Measurements from ENCODE around the gene TMEM72. TPM values are rescaled to one million over a fixed set of nuclear protein-coding genes. Genes with fewer than 3 reads are reported as not detected.
A peak's percentile ranks its signal among the peaks of the same experiment; 100 is the strongest.

The TMEM72 gene
- polyA plus RNA-seq, 3 donors, result not detected

DNA sequence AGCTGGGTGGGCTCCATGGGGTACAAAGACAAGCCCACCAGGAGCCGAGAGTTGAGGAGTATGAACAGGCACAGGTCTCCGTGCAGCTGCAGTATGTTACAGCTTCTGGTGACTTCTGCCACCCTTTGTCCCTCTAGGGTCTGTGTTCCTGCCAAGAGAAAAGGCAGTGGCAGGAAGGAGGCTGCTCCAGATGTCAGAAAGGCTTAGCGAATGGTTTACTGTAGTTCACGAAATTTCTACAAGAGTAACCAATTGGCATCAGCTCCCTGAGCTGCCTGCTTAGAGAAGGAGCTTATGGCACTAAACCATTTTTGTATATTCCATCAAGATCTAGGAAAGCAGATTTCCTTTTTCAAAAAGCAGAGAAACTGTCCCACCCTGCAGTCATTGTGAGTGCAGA lies 48.2 kb upstream of the TMEM72 start:
- Mint-ChIP-seq H3K36me3 (no peaks in the 10 kb centered on the region), H3K4me3 (peak overlapping the region in 1 of 2 donors; percentile 99), H3K27ac (no peak overlapping the region), H3K27me3 (ENCODE audit: low read depth in 3 of 3) (peaks cover 36 to 53% (median 38%) of the 10 kb centered on the region in 3 donors), H3K9me3 (peaks cover 0 to 4% (median 0%) of the 10 kb centered on the region in 7 donors), H3K4me1 (peaks cover 16% of the 10 kb centered on the region)
- no peak overlapping the region for H2AFZ ChIP-seq (ENCODE audit: insufficient read depth, low read depth, low read length, poor library complexity, severe bottlenecking)
- intact Hi-C loops (cut with micrococcal nuclease), result no loop called here
- H3K4me3 ChIP-seq (replicated peaks in 1 of 3; ENCODE audit: low read depth in 2 of 3, low read length in 3 of 3), result no peak overlapping the region
- peaks cover 5 to 18% of the 10 kb centered on the region in 2 donors for H3K4me1 ChIP-seq (ENCODE audit: control insufficient read depth in 1 of 2, insufficient read depth in 2 of 2, low read length in 2 of 2)
- H3K36me3 ChIP-seq (replicated peaks in 1 of 2; ENCODE audit: control insufficient read depth in 1 of 2, insufficient read depth in 2 of 2, low read length in 2 of 2), result no peaks in the 10 kb centered on the region
- no peaks in the 10 kb centered on the region for H3K9me3 ChIP-seq (replicated peaks in 1 of 2; ENCODE audit: control insufficient read depth in 1 of 2, insufficient read depth in 1 of 2, low read length in 2 of 2)
- H3K9ac ChIP-seq (ENCODE audit: insufficient read depth, low read length, poor library complexity, severe bottlenecking), result no peak overlapping the region
- TF ChIP-seq, protein P1, sequence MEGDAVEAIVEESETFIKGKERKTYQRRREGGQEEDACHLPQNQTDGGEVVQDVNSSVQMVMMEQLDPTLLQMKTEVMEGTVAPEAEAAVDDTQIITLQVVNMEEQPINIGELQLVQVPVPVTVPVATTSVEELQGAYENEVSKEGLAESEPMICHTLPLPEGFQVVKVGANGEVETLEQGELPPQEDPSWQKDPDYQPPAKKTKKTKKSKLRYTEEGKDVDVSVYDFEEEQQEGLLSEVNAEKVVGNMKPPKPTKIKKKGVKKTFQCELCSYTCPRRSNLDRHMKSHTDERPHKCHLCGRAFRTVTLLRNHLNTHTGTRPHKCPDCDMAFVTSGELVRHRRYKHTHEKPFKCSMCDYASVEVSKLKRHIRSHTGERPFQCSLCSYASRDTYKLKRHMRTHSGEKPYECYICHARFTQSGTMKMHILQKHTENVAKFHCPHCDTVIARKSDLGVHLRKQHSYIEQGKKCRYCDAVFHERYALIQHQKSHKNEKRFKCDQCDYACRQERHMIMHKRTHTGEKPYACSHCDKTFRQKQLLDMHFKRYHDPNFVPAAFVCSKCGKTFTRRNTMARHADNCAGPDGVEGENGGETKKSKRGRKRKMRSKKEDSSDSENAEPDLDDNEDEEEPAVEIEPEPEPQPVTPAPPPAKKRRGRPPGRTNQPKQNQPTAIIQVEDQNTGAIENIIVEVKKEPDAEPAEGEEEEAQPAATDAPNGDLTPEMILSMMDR (IDR thresholded peaks at IDR 0.05), result no peak
- no peak overlapping the region for H3K27ac ChIP-seq (ENCODE audit: low read depth in 1 of 2, low read length in 2 of 2)
- no peaks in the 10 kb centered on the region for H3K79me2 ChIP-seq (ENCODE audit: insufficient read depth, low read length)
- 95% methylated on average over 2 of the region's 4 CpGs for whole genome bisulfite sequencing (ENCODE audit: insufficient coverage)
- no peaks in the 10 kb centered on the region for H4K20me1 ChIP-seq (ENCODE audit: insufficient read depth, low read length)
- H3K4me2 ChIP-seq (replicated peaks; ENCODE audit: extremely low read depth, low read length, poor library complexity, severe bottlenecking), result no peak overlapping the region
- DNase-seq, result no peak
- H3K27me3 ChIP-seq (ENCODE audit: control insufficient read depth in 2 of 2, insufficient read depth in 2 of 2, low read length in 2 of 2), result peaks cover 12 to 33% of the 10 kb centered on the region in 2 donors

DNA sequence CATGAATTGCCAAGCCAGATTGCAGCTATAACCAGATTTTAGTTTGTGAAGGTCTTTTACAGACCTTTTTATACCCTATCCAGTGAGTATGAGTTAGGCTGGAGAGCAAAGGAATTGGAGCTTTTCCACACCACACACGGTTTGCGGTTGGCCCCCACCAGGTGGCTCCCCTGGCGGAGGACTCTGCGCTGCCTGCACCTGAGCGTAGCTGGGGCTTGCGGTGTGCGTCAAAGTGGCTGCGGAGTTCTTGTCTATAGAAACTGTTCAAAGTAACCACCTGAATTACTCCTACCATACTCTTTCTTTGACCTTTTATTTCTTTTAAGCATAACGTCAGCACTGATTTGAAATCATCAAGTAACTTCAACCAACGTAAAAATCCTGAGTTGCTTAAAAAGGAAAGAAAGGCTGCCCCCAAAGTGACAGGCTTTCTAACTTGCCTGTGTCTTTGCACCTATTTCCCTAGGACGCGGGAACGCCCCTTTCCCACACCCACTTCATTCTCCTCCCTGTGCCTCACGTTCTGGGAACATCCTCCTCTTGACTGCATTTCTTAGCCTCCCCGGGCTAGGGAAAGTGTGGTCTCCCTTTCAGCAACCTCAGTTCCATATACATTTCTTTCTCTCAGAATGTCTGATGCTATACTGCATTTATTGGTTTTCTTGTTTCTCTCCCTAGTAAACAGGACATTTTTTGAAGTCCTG lies 47.6 kb upstream of the TMEM72 start:
- Mint-ChIP-seq H3K27me3 (ENCODE audit: low read depth in 3 of 3) (peaks cover 38 to 56% (median 40%) of the 10 kb centered on the region in 3 donors), H3K36me3 (no peaks in the 10 kb centered on the region), H3K4me3 (peak overlapping the region in 1 of 2 donors; percentile 99), H3K27ac (no peak overlapping the region), H3K4me1 (peaks cover 16% of the 10 kb centered on the region), H3K9me3 (peaks cover 0 to 4% (median 0%) of the 10 kb centered on the region in 7 donors)
- H3K27ac ChIP-seq (ENCODE audit: low read depth in 1 of 2, low read length in 2 of 2), result no peak overlapping the region
- no peak overlapping the region for H2AFZ ChIP-seq (ENCODE audit: insufficient read depth, low read depth, low read length, poor library complexity, severe bottlenecking)
- WGBS (ENCODE audit: insufficient coverage), result 68% methylated on average over 7 of the region's 15 CpGs
- peak overlapping the region; percentile 77 for H3K4me2 ChIP-seq (replicated peaks; ENCODE audit: extremely low read depth, low read length, poor library complexity, severe bottlenecking)
- H4K20me1 ChIP-seq (ENCODE audit: insufficient read depth, low read length), result no peaks in the 10 kb centered on the region
- H3K36me3 ChIP-seq (replicated peaks in 1 of 2; ENCODE audit: control insufficient read depth in 1 of 2, insufficient read depth in 2 of 2, low read length in 2 of 2), result no peaks in the 10 kb centered on the region
- H3K4me3 ChIP-seq (replicated peaks in 1 of 3; ENCODE audit: low read depth in 2 of 3, low read length in 3 of 3), result no peak overlapping the region
- peaks cover 12 to 33% of the 10 kb centered on the region in 2 donors for H3K27me3 ChIP-seq (ENCODE audit: control insufficient read depth in 2 of 2, insufficient read depth in 2 of 2, low read length in 2 of 2)
- H3K79me2 ChIP-seq (ENCODE audit: insufficient read depth, low read length), result no peaks in the 10 kb centered on the region
- H3K9ac ChIP-seq (ENCODE audit: insufficient read depth, low read length, poor library complexity, severe bottlenecking), result no peak overlapping the region
- TF ChIP-seq, protein P1 (IDR thresholded peaks at IDR 0.05), result no peak
- peaks cover 5 to 18% of the 10 kb centered on the region in 2 donors for H3K4me1 ChIP-seq (ENCODE audit: control insufficient read depth in 1 of 2, insufficient read depth in 2 of 2, low read length in 2 of 2)
- H3K9me3 ChIP-seq (replicated peaks in 1 of 2; ENCODE audit: control insufficient read depth in 1 of 2, insufficient read depth in 1 of 2, low read length in 2 of 2), result no peaks in the 10 kb centered on the region
- intact Hi-C loops (cut with micrococcal nuclease), result no loop called here
- DNase-seq, result no peak

Measured in CD14-positive monocyte (primary cell).